Right lobe of liver (tissue), 6 donors: ENCODE results near the gene OAF. TPM values are rescaled to one million over a fixed set of nuclear protein-coding genes. Genes with fewer than 3 reads are reported as not detected.

ENCODE experiments used
- ATAC-seq, 4 donors: fragments of 200-7000 bp; cut with Tn5 transposase; one replicate each; pipeline ENCODE4 v1.9.1; 2020; ENCODE audit warnings: mild to moderate bottlenecking in 4 of 4, moderate library complexity in 4 of 4
- DNase-seq, 3 donors: peaks; one replicate each; pipeline ENCODE4 v3.0.0-alpha.2; 2020
- H3K27ac ChIP-seq, 3 donors: fragments of 200-600 bp; one replicate each; pipeline ENCODE4 v1.8.0; 2022
- H3K27me3 ChIP-seq, 2 donors: fragments of 200-600 bp; one replicate each; pipeline ENCODE4 v1.8.0; 2022
- H3K36me3 ChIP-seq, 4 donors: fragments of 200-600 bp; sonication (generic) in 1 of 4; one replicate each; pipeline versions ENCODE4 v1.5.1 to v1.8.0; 2017 to 2022; ENCODE audit warnings: control low read depth in 1 of 4
- H3K4me1 ChIP-seq, 4 donors: fragments of 200-600 bp; sonication (generic) in 1 of 4; one replicate each; pipeline versions ENCODE4 v1.5.1 to v1.8.0; 2017 to 2022; ENCODE audit warnings: control low read depth in 1 of 4
- H3K4me3 ChIP-seq, 3 donors: fragments of 200-600 bp; one replicate each; pipeline ENCODE4 v1.8.0; 2022
- H3K9me3 ChIP-seq, 4 donors: fragments of 200-600 bp; sonication (generic) in 1 of 4; one replicate each; pipeline versions ENCODE4 v1.5.1 to v1.8.0; 2017 to 2022; ENCODE audit warnings: control low read depth in 1 of 4
- POLR2A ChIP-seq: fragments of 450-650 bp; IDR thresholded peaks from one replicate; pipeline ENCODE4 v1.6.1; 2017; ENCODE audit warnings: antibody characterized with exemption, mild to moderate bottlenecking
- WGBS: methylation state at CpG from one replicate; pipeline ENCODE4 v1.1.6; 2018; ENCODE audit warnings: low coverage, low lambda C conversion rate; ENCODE audit not compliant: insufficient coverage; ENCODE audit errors: missing lambda C conversion rate; 5-methylcytosine and 5-hydroxymethylcytosine counted together
- intact Hi-C, 2 donors: fragments of 100-400 bp; cut with DNase I; formaldehyde crosslinking; loops; one replicate each; pipeline versions ENCODE4 v1.11.2 to v1.14.1; 2022
- total RNA-seq, 6 experiments: library from RNA; depleted of rRNA in 2 of 6; stranded (reverse); fragments of >200 nt in 2 of 6; fragmentation: NEBNext Ultra II Directional in 3 of 6; extraction: Animal tissue kit (Norgen Biotek cat#: 25700) in 3 of 6; gene quantifications; one replicate each; pipeline versions ENCODE4 v1.1.0 to v1.2.4, GENCODE V29; 2016 to 2023
- TF ChIP-seq, protein P1 (sequence below), 4 donors: fragments of 200-600 bp in 3 of 4; fragments of 450-650 bp in 1 of 4; IDR thresholded peaks; one replicate each; pipeline versions ENCODE4 v1.5.1 to v1.8.0; 2016 to 2022; ENCODE audit warnings: antibody characterized with exemption in 4 of 4, mild to moderate bottlenecking in 2 of 4
- donor health status: DM: no; HTN: yes; CAD: no.
- donor health status: DM: no; HTN: no; CAD: no.
- donor health status: DM: no; HTN: no; CAD: no.
- donor health status: DM: no; HTN: yes; CAD: no.
- donor health status: DM: no; HTN: yes; CAD: no.

OAF gene
- total RNA-seq, 6 experiments from 2014 or later = 199 to 271 (median 220) TPM

GRCh38 chr11:120207512-120207911, 3.3 kb upstream of the OAF start:
- peak overlapping the region in 2 of 3 donors; percentile 28 to 64 for H3K27ac ChIP-seq
- TF ChIP-seq POLR2A = no peak
- TF ChIP-seq, protein P1, sequence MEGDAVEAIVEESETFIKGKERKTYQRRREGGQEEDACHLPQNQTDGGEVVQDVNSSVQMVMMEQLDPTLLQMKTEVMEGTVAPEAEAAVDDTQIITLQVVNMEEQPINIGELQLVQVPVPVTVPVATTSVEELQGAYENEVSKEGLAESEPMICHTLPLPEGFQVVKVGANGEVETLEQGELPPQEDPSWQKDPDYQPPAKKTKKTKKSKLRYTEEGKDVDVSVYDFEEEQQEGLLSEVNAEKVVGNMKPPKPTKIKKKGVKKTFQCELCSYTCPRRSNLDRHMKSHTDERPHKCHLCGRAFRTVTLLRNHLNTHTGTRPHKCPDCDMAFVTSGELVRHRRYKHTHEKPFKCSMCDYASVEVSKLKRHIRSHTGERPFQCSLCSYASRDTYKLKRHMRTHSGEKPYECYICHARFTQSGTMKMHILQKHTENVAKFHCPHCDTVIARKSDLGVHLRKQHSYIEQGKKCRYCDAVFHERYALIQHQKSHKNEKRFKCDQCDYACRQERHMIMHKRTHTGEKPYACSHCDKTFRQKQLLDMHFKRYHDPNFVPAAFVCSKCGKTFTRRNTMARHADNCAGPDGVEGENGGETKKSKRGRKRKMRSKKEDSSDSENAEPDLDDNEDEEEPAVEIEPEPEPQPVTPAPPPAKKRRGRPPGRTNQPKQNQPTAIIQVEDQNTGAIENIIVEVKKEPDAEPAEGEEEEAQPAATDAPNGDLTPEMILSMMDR (IDR thresholded peaks at IDR 0.05) = no peak
- ATAC-seq (no peak), DNase-seq (no peak)
- H3K4me3 ChIP-seq = no peak overlapping the region
- no peaks in the 10 kb centered on the region for H3K27me3 ChIP-seq
- no peaks in the 10 kb centered on the region for H3K9me3 ChIP-seq
- intact Hi-C loops = no loop called here
- H3K36me3 ChIP-seq = no peaks in the 10 kb centered on the region
- peaks cover 0 to 39% (median 16%) of the 10 kb centered on the region in 4 donors for H3K4me1 ChIP-seq
- 61% methylated on average over 7 of the region's 7 CpGs for WGBS

DNA sequence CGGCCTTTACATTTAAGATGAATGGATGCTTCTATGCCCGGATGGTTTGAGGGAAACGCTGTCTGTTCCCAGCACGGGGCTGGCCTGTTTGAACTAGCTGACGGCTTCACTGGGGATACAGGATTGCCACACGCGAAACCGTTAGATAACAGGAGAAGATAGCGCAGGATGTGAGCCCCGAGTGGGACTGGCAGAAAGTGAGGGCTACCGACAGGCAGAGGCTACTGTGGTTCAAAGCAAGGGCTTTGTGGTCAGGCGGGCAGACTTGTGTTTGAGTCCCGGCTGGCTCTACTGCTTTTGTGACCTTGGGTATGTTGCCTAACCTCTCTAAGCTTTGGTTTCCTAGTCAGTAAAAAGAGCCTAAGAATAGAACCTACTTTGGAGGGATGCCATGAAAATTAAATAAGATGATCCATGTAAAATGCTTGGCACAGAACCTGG, 2.8 kb upstream of the OAF start:
- 7% methylated on average over 12 of the region's 13 CpGs for WGBS
- intact Hi-C loops = no loop called here
- peak; percentile 47 to 70 (median 54) for ATAC-seq

GRCh38 chr11:120208777-120209176, 2.1 kb upstream of the OAF start:
- H3K36me3 ChIP-seq = no peaks in the 10 kb centered on the region
- TF ChIP-seq, protein P1 (IDR thresholded peaks at IDR 0.05) = no peak
- TF ChIP-seq POLR2A = no peak
- H3K9me3 ChIP-seq = no peaks in the 10 kb centered on the region
- WGBS = 57% methylated on average over 1 of the region's 6 CpGs
- DNase-seq (no peak), ATAC-seq (peak in 1 of 4 donors; percentile 31)
- intact Hi-C loops = no loop called here
- H3K27me3 ChIP-seq = no peaks in the 10 kb centered on the region
- H3K4me1 ChIP-seq = peaks cover 0 to 49% (median 18%) of the 10 kb centered on the region in 4 donors
- H3K4me3 ChIP-seq = no peak overlapping the region
- peak overlapping the region in 2 of 3 donors; percentile 22 to 64 for H3K27ac ChIP-seq

More for the DNA sequence above, 2.8 kb upstream of the OAF start:
- Histone ChIP-seq H3K9me3 (no peaks in the 10 kb centered on the region), H3K4me1 (peaks cover 0 to 42% (median 16%) of the 10 kb centered on the region in 4 donors), H3K36me3 (no peaks in the 10 kb centered on the region), H3K27me3 (no peaks in the 10 kb centered on the region), H3K4me3 (no peak overlapping the region), H3K27ac (peak overlapping the region; percentile 22 to 64 (median 28))
- TF ChIP-seq, protein P1 (IDR thresholded peaks at IDR 0.05) = no peak
- peak; percentile 7 for TF ChIP-seq POLR2A
- peak in 2 of 3 donors; percentile 80 to 82 for DNase-seq

DNA sequence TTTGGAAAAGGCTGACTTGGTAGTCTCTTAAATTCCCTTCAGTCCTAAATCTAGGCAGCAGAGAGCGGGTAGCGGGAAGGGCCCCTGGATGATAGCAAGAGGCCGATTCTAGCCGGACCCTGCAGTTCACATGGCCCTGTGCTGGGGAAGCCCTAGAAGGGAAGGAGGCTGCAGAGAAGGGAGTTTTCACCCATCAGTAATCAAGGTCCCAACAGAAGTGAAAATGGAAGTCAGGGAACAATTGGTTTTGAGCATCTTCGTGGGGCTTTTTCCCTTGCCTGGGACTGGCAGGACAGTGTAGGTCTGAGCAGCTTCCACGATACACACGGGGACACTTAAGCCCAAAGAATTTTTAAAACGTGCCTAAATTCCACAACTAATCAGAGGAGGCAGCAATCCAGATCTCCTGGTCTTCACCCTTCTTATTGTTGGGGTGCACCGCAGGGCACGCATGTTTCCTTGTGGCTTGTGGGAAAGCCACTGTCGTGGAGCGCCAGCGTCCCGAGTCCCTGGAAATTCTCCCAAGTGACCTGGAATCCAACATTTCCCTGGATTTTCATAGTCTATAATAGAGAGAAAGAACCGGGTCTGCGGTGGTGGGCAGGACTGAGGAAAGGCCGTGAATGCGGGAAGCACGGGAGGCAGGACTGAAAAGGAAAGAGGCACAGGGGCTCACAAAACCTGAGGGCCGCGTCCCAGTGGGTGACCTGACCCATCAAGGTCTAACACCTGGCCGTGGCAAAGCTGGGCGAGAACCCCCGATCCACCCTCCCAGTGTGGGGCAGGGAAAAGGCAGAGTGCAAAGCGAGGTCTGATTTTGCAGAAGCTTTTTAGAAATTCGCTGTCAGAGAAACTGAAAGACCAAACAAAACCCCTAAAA, 846 bp upstream of the OAF start:
- ATAC-seq = peak in 1 of 4 donors; percentile 4
- DNase-seq = no peak

More for the DNA sequence above, 846 bp upstream of the OAF start:
- peaks cover 0 to 62% (median 24%) of the 10 kb centered on the region in 4 donors for H3K4me1 ChIP-seq
- H3K4me3 ChIP-seq = peak overlapping the region; percentile 82 to 91 (median 90)
- TF ChIP-seq, protein P1 (IDR thresholded peaks at IDR 0.05) = no peak
- TF ChIP-seq POLR2A = no peak
- H3K27ac ChIP-seq = peak overlapping the region; percentile 83 to 88 (median 85)
- peaks cover 0 to 5% (median 0%) of the 10 kb centered on the region in 4 donors for H3K36me3 ChIP-seq
- intact Hi-C loops = no loop called here
- no peaks in the 10 kb centered on the region for H3K9me3 ChIP-seq
- whole genome bisulfite sequencing = 15% methylated on average over 26 of the region's 26 CpGs
- no peaks in the 10 kb centered on the region for H3K27me3 ChIP-seq
